SK-N-SH treated with all-trans-retinoic acid at 6 μM for 48 hours (cell line): Measurements from ENCODE around the gene MPI.

ENCODE experiments used
- CREB5 ChIP-seq: fragments of 250-450 bp; sonication (Bioruptor Pico); IDR thresholded peaks from 2 replicates; pipeline ENCODE4 v1.5.1; 2020; ENCODE audit warnings: low read depth, mild to moderate bottlenecking, moderate library complexity
- CSRNP3 ChIP-seq: fragments of 250-450 bp; sonication (Bioruptor Pico); IDR thresholded peaks from 2 replicates; pipeline ENCODE4 v1.5.1; 2021; ENCODE audit warnings: mild to moderate bottlenecking, moderate library complexity
- ESRRG ChIP-seq: fragments of 250-450 bp; sonication (Bioruptor Pico); IDR thresholded peaks from 2 replicates; pipeline ENCODE4 v1.6.1; 2021; ENCODE audit warnings: mild to moderate bottlenecking
- ISL1 ChIP-seq: fragments of 250-450 bp; sonication (Bioruptor Pico); IDR thresholded peaks from 2 replicates; pipeline ENCODE4 v2.1.2; 2022; ENCODE audit warnings: mild to moderate bottlenecking, moderate library complexity
- RARB ChIP-seq: fragments of 250-450 bp; sonication (Bioruptor Pico); IDR thresholded peaks from 2 replicates; pipeline ENCODE4 v1.8.0; 2021; ENCODE audit warnings: mild to moderate bottlenecking, moderate library complexity
- ZC3H10 ChIP-seq: fragments of 250-450 bp; sonication (Bioruptor Pico); IDR thresholded peaks from 2 replicates; pipeline ENCODE4 v1.5.1; 2021; ENCODE audit warnings: mild to moderate bottlenecking, moderate library complexity
- ZFP3 ChIP-seq: fragments of 250-450 bp; sonication (Bioruptor Pico); IDR thresholded peaks from 2 replicates; pipeline ENCODE4 v1.5.0; 2020; ENCODE audit warnings: mild to moderate bottlenecking, moderate library complexity
- ZFP30 ChIP-seq: fragments of 450-650 bp; formaldehyde crosslinking; IDR thresholded peaks from 2 replicates; pipeline ENCODE4 v1.5.0; 2022; ENCODE audit warnings: mild to moderate bottlenecking, moderate library complexity

- no peak for TF ChIP-seq CREB5
- no peak for TF ChIP-seq RARB (CRISPR knock-in tag)
- TF ChIP-seq ESRRG (CRISPR knock-in tag): no peak
- no peak for TF ChIP-seq ZFP3 (CRISPR knock-in tag)
- TF ChIP-seq ZFP30 (CRISPR knock-in tag): no peak
- no peak for TF ChIP-seq ISL1 (CRISPR knock-in tag)
- no peak for TF ChIP-seq ZC3H10 (CRISPR knock-in tag)
- TF ChIP-seq CSRNP3 (CRISPR knock-in tag): no peak
Measured at GRCh38 chr15:74869726-74870407, 20.0 kb upstream of the MPI start.
